ENCODE data around the gene PCBD1.
A peak's percentile ranks its signal among the peaks of the same experiment; 100 is the strongest.

DNA sequence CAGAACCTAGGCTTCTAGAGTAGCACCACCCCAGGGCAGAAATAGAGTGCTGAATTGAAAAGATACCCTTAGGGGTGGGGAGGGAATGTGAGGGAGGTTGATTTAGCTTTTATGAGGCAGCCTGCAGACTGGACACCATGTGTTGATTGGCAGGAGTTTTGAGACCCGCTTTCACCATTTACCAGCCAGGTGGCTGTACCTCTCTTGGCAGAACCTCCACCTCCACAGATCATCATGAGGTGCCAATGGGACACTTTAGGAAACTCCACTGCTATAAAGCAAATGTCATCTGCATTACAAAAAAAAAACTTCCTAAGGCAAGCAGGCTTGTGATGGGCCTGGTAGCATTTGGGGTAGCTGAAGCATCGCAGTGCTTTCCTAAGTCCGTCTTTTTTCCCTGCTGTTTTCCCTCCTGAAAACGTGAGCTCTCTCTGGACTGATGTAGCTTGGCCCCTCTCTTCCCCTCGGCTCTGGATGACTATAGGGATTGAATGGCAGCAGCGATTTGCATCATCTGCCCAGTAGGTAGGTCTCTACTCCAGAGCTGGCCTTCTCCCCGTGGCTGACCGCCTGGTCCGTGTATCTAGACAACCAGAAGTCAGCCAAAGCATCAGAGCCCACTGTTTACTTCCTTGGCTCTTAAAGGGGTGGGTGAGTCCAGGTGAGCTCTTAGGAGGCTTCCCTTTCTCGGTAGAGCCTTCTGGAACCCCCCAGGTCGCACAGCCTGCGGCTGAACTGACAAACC lies 1.3 kb downstream of the PCBD1 start:
- TF ChIP-seq CTCF (conservative IDR thresholded peaks at IDR 0.05) (no peak), ZFX (IDR thresholded peaks at IDR 0.05) (peak; percentile 6; the same call in 1 of the 2 replicates)

All from C4-2B (cell line).